ENCODE measurements around the gene GH2.
"Not testable (repeated sequence)": the region's sequence is repeated elsewhere in the genome, so short reads cannot be mapped to it uniquely, and the experiment has no call there.

The GH2 gene

DNA sequence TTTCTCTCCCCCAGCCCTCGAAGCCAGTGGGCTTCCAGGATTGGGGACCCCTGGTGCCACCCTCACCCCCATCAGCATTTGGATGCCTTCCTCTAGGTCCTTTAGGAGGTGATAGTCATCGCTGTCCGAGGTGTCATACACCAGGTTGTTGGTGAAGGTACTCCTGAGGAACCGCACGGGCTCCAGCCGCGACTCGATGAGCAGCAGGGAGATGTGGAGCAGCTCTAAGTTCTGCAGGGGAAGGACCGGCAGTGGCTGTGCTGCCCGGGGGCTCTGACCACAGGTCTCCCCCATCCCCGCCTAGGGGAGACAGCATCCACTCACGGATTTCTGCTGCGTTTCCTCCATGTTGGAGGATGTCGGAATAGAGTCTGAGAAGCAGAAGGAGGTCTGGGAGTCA is 28.4 kb upstream of the GH2 start:
- TF ChIP-seq ZBTB7A (IDR thresholded peaks at IDR 0.05; ENCODE audit: low read depth) (no peak), FOXM1 (IDR thresholded peaks at IDR 0.05; ENCODE audit: borderline replicate concordance, low read depth) (no peak), REST (IDR thresholded peaks at IDR 0.05; ENCODE audit: low read depth) (no peak), NFIC (IDR thresholded peaks at IDR 0.05) (no peak)

DNA sequence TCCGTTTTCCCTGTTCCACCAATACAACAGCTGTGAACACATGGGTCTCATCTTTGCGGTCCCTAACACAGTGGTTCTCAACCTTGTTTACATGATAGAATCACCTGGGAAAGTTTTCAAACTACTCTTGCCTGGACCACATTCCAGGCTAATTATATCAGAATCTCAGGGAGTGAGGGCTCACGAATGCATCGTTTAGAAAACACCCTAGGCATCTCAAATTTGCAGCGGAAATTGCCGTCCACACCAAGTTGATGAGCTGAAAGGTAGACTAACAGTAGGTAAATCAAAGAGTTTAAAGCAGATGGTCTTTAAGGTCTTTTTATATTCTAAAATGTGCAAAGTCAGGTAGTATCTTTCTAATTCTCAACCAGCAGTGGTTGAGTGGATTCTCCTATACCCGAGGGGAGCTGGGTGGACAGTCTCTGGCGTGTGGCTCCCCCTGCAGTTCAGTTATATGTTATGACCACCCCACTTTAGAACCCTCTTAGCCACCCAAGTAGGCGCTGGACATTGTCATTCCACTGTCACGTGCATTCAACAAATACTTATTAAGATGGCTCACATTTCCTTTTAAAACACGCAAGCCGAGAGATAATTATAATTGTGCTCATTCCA is 25.5 kb upstream of the GH2 start:
- peak; percentile 9; the same call in 1 of the 2 replicates for TF ChIP-seq RAD21 (IDR thresholded peaks at IDR 0.05; ENCODE audit: low read depth)

GRCh38 chr17:63903787-63904201 is 22.1 kb upstream of the GH2 start:
- TF ChIP-seq RAD21 (IDR thresholded peaks at IDR 0.05; ENCODE audit: low read depth) = 0 out of 2 replicates have a peak, but pooled peaks have one; percentile 15

GRCh38 chr17:63896524-63897354 is 15.0 kb upstream of the GH2 start, which contains the start of gene CSH1:
CSH1 (minus strand) TSS chr17:63896574; CDS start chr17:63896511, 63 bp downstream.
- TF ChIP-seq FOXM1 (IDR thresholded peaks at IDR 0.05; ENCODE audit: borderline replicate concordance, low read depth); EP300 (IDR thresholded peaks at IDR 0.05; ENCODE audit: borderline replicate concordance); TAF1 (IDR thresholded peaks at IDR 0.05; ENCODE audit: low read depth): not testable (repeated sequence)

- peak; percentile 11; the same call in 1 of the 2 replicates for TF ChIP-seq RAD21 (IDR thresholded peaks at IDR 0.05; ENCODE audit: low read depth)
Measured at GRCh38 chr17:63892316-63893037, 10.7 kb upstream of the GH2 start.

- TF ChIP-seq RAD21 (IDR thresholded peaks at IDR 0.05; ENCODE audit: low read depth) = peak; percentile 13; the same call in 1 of the 2 replicates
Measured at GRCh38 chr17:63889026-63889848, 7.5 kb upstream of the GH2 start.

GRCh38 chr17:63880706-63881105 is 1.0 kb downstream of the GH2 start:
- no peak for TF ChIP-seq ZBTB7A (IDR thresholded peaks at IDR 0.05; ENCODE audit: low read depth)
- no peak for TF ChIP-seq TEAD4 (IDR thresholded peaks at IDR 0.05)
- TF ChIP-seq, protein P1, sequence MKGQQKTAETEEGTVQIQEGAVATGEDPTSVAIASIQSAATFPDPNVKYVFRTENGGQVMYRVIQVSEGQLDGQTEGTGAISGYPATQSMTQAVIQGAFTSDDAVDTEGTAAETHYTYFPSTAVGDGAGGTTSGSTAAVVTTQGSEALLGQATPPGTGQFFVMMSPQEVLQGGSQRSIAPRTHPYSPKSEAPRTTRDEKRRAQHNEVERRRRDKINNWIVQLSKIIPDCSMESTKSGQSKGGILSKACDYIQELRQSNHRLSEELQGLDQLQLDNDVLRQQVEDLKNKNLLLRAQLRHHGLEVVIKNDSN (IDR thresholded peaks at IDR 0.05) = no peak
- no peak for TF ChIP-seq REST (IDR thresholded peaks at IDR 0.05; ENCODE audit: low read depth)
- TF ChIP-seq TAF1 (IDR thresholded peaks at IDR 0.05; ENCODE audit: low read depth) = no peak
- no peak for TF ChIP-seq EP300 (IDR thresholded peaks at IDR 0.05; ENCODE audit: borderline replicate concordance)
- no peak for TF ChIP-seq EGR1 (IDR thresholded peaks at IDR 0.05)
- TF ChIP-seq RAD21 (IDR thresholded peaks at IDR 0.05; ENCODE audit: low read depth) = no peak
- no peak for TF ChIP-seq TCF12 (IDR thresholded peaks at IDR 0.05; ENCODE audit: low read depth)
- no peak for TF ChIP-seq YY1 (IDR thresholded peaks at IDR 0.05; ENCODE audit: low read depth)
- TF ChIP-seq MAX (IDR thresholded peaks at IDR 0.05) = no peak
- no peak for TF ChIP-seq FOXM1 (IDR thresholded peaks at IDR 0.05; ENCODE audit: borderline replicate concordance, low read depth)
- no peak for TF ChIP-seq CEBPB (IDR thresholded peaks at IDR 0.05)
- no peak for TF ChIP-seq NFIC (IDR thresholded peaks at IDR 0.05)
- no peak for TF ChIP-seq CREB1 (IDR thresholded peaks at IDR 0.05; ENCODE audit: low read depth)

Measured in Ishikawa (cell line).